ENCODE results near the gene KCNC2.

Gene KCNC2

GRCh38 chr12:75157385-75157784 lies 52.3 kb downstream of the KCNC2 start:
- no peak for DNase-seq

GRCh38 chr12:75155962-75156361 lies 53.7 kb downstream of the KCNC2 start:
- DNase-seq = no peak

- no peak for DNase-seq
Measured at GRCh38 chr12:75154388-75154787, 55.3 kb downstream of the KCNC2 start.

- no peak for DNase-seq
Measured at GRCh38 chr12:75139196-75139595, 70.4 kb downstream of the KCNC2 start.

GRCh38 chr12:75137896-75138295 lies 71.7 kb downstream of the KCNC2 start:
- DNase-seq = no peak

GRCh38 chr12:75135026-75135425 lies 74.6 kb downstream of the KCNC2 start:
- DNase-seq = no peak

GRCh38 chr12:75130811-75131210 lies 78.8 kb downstream of the KCNC2 start:
- no peak for DNase-seq

- DNase-seq = no peak
Measured at GRCh38 chr12:75129275-75129674, 80.4 kb downstream of the KCNC2 start.

- DNase-seq = no peak
Measured at GRCh38 chr12:75121036-75121705, 88.5 kb downstream of the KCNC2 start.

- no peak for DNase-seq
Measured at GRCh38 chr12:75120311-75120711, 89.3 kb downstream of the KCNC2 start.

GRCh38 chr12:75116646-75117198 lies 92.9 kb downstream of the KCNC2 start:
- DNase-seq = no peak

GRCh38 chr12:75115748-75116147 lies 93.9 kb downstream of the KCNC2 start:
- no peak for DNase-seq

GRCh38 chr12:75103822-75104221 lies 105.8 kb downstream of the KCNC2 start:
- no peak for DNase-seq

- DNase-seq = no peak
Measured at GRCh38 chr12:75101781-75102180, 107.9 kb downstream of the KCNC2 start.

GRCh38 chr12:75099210-75099609 lies 110.4 kb downstream of the KCNC2 start:
- DNase-seq = no peak

- DNase-seq = no peak
Measured at GRCh38 chr12:75097003-75097402, 112.6 kb downstream of the KCNC2 start.

- no peak for DNase-seq
Measured at GRCh38 chr12:75087654-75088053, 122.0 kb downstream of the KCNC2 start.

- DNase-seq = no peak
Measured at GRCh38 chr12:75086091-75087038, 123.3 kb downstream of the KCNC2 start.

GRCh38 chr12:75081305-75081704 lies 128.3 kb downstream of the KCNC2 start:
- no peak for DNase-seq

GRCh38 chr12:75080582-75080981 lies 129.1 kb downstream of the KCNC2 start:
- DNase-seq = no peak

- DNase-seq = no peak
Measured at GRCh38 chr12:75065482-75065881, 144.2 kb downstream of the KCNC2 start.

GRCh38 chr12:75062691-75063090 lies 146.9 kb downstream of the KCNC2 start:
- DNase-seq = no peak

GRCh38 chr12:75058228-75058627 lies 151.4 kb downstream of the KCNC2 start:
- no peak for DNase-seq

GRCh38 chr12:75048767-75049166 lies 160.9 kb downstream of the KCNC2 start:
- DNase-seq = no peak
